GM18499 (cell line): Measurements from ENCODE around the gene CCR5AS.
"Not testable (repeated sequence)": the region's sequence is repeated elsewhere in the genome, so short reads cannot be mapped to it uniquely, and the experiment has no call there.

Source experiments
- ATAC-seq: cut with Tn5 transposase; IDR thresholded peaks from one replicate; pipeline ENCODE4 v1.9.1; 2021; ENCODE audit warnings: moderate number of reproducible peaks; ENCODE audit not compliant: insufficient read depth, unreplicated experiment

Gene CCR5AS

GRCh38 chr3:46429671-46430070, 22.8 kb upstream of the CCR5AS start:
- no peak for ATAC-seq

GRCh38 chr3:46429250-46429649, 22.4 kb upstream of the CCR5AS start:
- ATAC-seq, result no peak

- ATAC-seq, result no peak
Measured at GRCh38 chr3:46427916-46428833, 21.3 kb upstream of the CCR5AS start.

- not testable (repeated sequence) for ATAC-seq
Measured at GRCh38 chr3:46427404-46427803, 20.5 kb upstream of the CCR5AS start.

GRCh38 chr3:46426476-46426875, 19.6 kb upstream of the CCR5AS start:
- not testable (repeated sequence) for ATAC-seq

- no peak for ATAC-seq
Measured at GRCh38 chr3:46423588-46423987, 16.7 kb upstream of the CCR5AS start.

GRCh38 chr3:46422617-46423016, 15.8 kb upstream of the CCR5AS start:
- no peak for ATAC-seq

GRCh38 chr3:46420931-46421330, 14.1 kb upstream of the CCR5AS start:
- no peak for ATAC-seq

GRCh38 chr3:46419816-46420215, 12.9 kb upstream of the CCR5AS start:
- ATAC-seq, result no peak

GRCh38 chr3:46417841-46418611, 11.2 kb upstream of the CCR5AS start:
- no peak for ATAC-seq

- no peak for ATAC-seq
Measured at GRCh38 chr3:46416811-46417510, 10.1 kb upstream of the CCR5AS start.

GRCh38 chr3:46416125-46416810, 9.4 kb upstream of the CCR5AS start:
- no peak for ATAC-seq

- ATAC-seq, result no peak
Measured at GRCh38 chr3:46414739-46415138, 7.9 kb upstream of the CCR5AS start.

- no peak for ATAC-seq
Measured at GRCh38 chr3:46413951-46414350, 7.1 kb upstream of the CCR5AS start.

GRCh38 chr3:46412786-46413298, 6.0 kb upstream of the CCR5AS start:
- ATAC-seq, result no peak

GRCh38 chr3:46411271-46411670, 4.4 kb upstream of the CCR5AS start:
- no peak for ATAC-seq

- no peak for ATAC-seq
Measured at GRCh38 chr3:46410669-46411068, 3.8 kb upstream of the CCR5AS start.

GRCh38 chr3:46409739-46410489, 3.0 kb upstream of the CCR5AS start:
- ATAC-seq, result no peak

GRCh38 chr3:46408853-46409252, 2.0 kb upstream of the CCR5AS start:
- no peak for ATAC-seq
